SK-N-SH (cell line): Measurements from ENCODE around the gene GRAMD1B. TPM values are rescaled to one million over a fixed set of nuclear protein-coding genes. Genes with fewer than 3 reads are reported as not detected.

Source experiments
- CTCF ChIA-PET: fragments of 300-600, 350-600 bp; formaldehyde crosslinking; extraction: SDS; loops from one replicate; lab custom pipeline; 2021; lab: Yijun Ruan, JAX
- POLR2A ChIA-PET: fragments of 350-600 bp; sonication (Branson Sonifier 250); formaldehyde crosslinking; extraction: SDS; loops from one replicate; lab custom pipeline; 2020; ENCODE audit warnings: antibody characterized with exemption, inconsistent platforms; lab: Yijun Ruan, JAX
- DNase-seq: peaks from one replicate; pipeline ENCODE4 v3.0.0; 2012
- H2AFZ ChIP-seq: fragments of 200-600 bp; sonication (generic); 2 replicates; pipeline ENCODE4 v1.8.1; 2016; ENCODE audit warnings: antibody characterized with exemption, mild to moderate bottlenecking, low read depth
- H3F3A ChIP-seq: fragments of 200-600 bp; sonication (generic); replicated peaks from 2 replicates; pipeline ENCODE3; 2016; ENCODE audit warnings: antibody characterized with exemption, mild to moderate bottlenecking; ENCODE audit not compliant: insufficient read depth
- H3K27ac ChIP-seq, 2 experiments: fragments of 200-500 bp in 1 of 2; fragments of 200-600 bp in 1 of 2; sonication (Bioruptor generic) in 1 of 2; sonication (generic), shearing (Covaris generic) in 1 of 2; 2 replicates each; pipeline versions ENCODE4 v1.5.1 to v1.6.1; 2014 to 2016; ENCODE audit warnings: low read depth in 2 of 2, inconsistent platforms in 1 of 2, low read length in 1 of 2, mild to moderate bottlenecking in 1 of 2, mixed read lengths in 1 of 2
- H3K27me3 ChIP-seq: fragments of 200-600 bp; sonication (generic), shearing (Covaris generic); 2 replicates; pipeline ENCODE4 v1.6.1; 2016; ENCODE audit warnings: mixed run types; ENCODE audit not compliant: insufficient read depth
- H3K36me3 ChIP-seq, 2 experiments: fragments of 200-500 bp in 1 of 2; fragments of 200-600 bp in 1 of 2; sonication (Bioruptor generic) in 1 of 2; sonication (generic) in 1 of 2; replicated peaks in 1 of 2; 2 replicates each; pipeline versions ENCODE3 to v1.5.1; 2014 to 2016; ENCODE audit warnings: low read length in 1 of 2, mild to moderate bottlenecking in 1 of 2; ENCODE audit not compliant: insufficient read depth in 2 of 2, control insufficient read depth in 1 of 2
- H3K4me1 ChIP-seq, 2 experiments: fragments of 200-500 bp in 1 of 2; fragments of 200-600 bp in 1 of 2; sonication (Bioruptor generic) in 1 of 2; sonication (generic), shearing (Covaris generic) in 1 of 2; 2 replicates each; pipeline versions ENCODE4 v1.5.1 to v1.6.1; 2014 to 2016; ENCODE audit warnings: low read depth in 1 of 2, low read length in 1 of 2, mixed run types in 1 of 2; ENCODE audit not compliant: insufficient read depth in 2 of 2, control insufficient read depth in 1 of 2
- H3K4me2 ChIP-seq: fragments of 200-600 bp; sonication (generic), shearing (Covaris generic); 2 replicates; pipeline ENCODE4 v1.6.1; 2017; ENCODE audit warnings: mixed run types
- H3K4me3 ChIP-seq, 2 experiments: fragments of 200-500 bp in 1 of 2; fragments of 200-600 bp in 1 of 2; sonication (Bioruptor generic) in 1 of 2; sonication (generic), shearing (Covaris generic) in 1 of 2; 2 replicates each; pipeline versions ENCODE4 v1.5.1 to v1.8.1; 2014 to 2016; ENCODE audit warnings: low read depth in 2 of 2, inconsistent platforms in 1 of 2, low read length in 1 of 2, mild to moderate bottlenecking in 1 of 2, mixed read lengths in 1 of 2, moderate library complexity in 1 of 2
- H3K79me2 ChIP-seq: fragments of 200-600 bp; sonication (generic); 2 replicates; pipeline ENCODE4 v1.8.1; 2017; ENCODE audit warnings: mild to moderate bottlenecking; ENCODE audit not compliant: insufficient read depth
- H3K9ac ChIP-seq: fragments of 200-600 bp; sonication (generic); 2 replicates; pipeline ENCODE4 v1.6.1; 2017; ENCODE audit warnings: mixed run types
- H3K9me2 ChIP-seq: fragments of 200-600 bp; sonication (generic); 2 replicates; pipeline ENCODE4 v1.6.1; 2017; ENCODE audit warnings: mixed run types
- H3K9me3 ChIP-seq: fragments of 200-600 bp; sonication (generic); 2 replicates; pipeline ENCODE4 v1.6.1; 2017; ENCODE audit warnings: mixed run types, mild to moderate bottlenecking, moderate library complexity
- H4K20me1 ChIP-seq: fragments of 200-600 bp; sonication (generic); 2 replicates; pipeline ENCODE4 v1.6.1; 2017; ENCODE audit warnings: mild to moderate bottlenecking, mixed run types; ENCODE audit not compliant: insufficient read depth
- CHD2 ChIP-seq: fragments of 150-350 bp; IDR thresholded peaks from 2 replicates; pipeline ENCODE4 v1.6.1; 2018; ENCODE audit warnings: low read length; ENCODE audit not compliant: partially characterized antibody
- EP300 ChIP-seq, 2 experiments: IDR thresholded peaks; 2 replicates each; pipeline versions ENCODE4 v1.4.0 to v1.6.1; 2012; ENCODE audit warnings: borderline replicate concordance in 1 of 2, low read depth in 1 of 2, low read length in 1 of 2
- FOSL2 ChIP-seq: IDR thresholded peaks from 2 replicates; pipeline ENCODE4 v1.4.0; 2012; ENCODE audit warnings: low read depth, mild to moderate bottlenecking, moderate library complexity, borderline replicate concordance
- FOXJ3 ChIP-seq: sonication (generic); formaldehyde crosslinking; IDR thresholded peaks from 2 replicates; pipeline ENCODE4 v1.5.1; 2020; ENCODE audit warnings: mild to moderate bottlenecking, missing genetic modification reagents
- FOXM1 ChIP-seq: IDR thresholded peaks from 2 replicates; pipeline ENCODE4 v1.4.0; 2012; ENCODE audit warnings: low read depth, mild to moderate bottlenecking
- GATA2 ChIP-seq: sonication (generic); formaldehyde crosslinking; IDR thresholded peaks from 2 replicates; pipeline ENCODE4 v1.5.0; 2020; ENCODE audit warnings: mild to moderate bottlenecking, missing genetic modification reagents
- MEF2A ChIP-seq: IDR thresholded peaks from 2 replicates; pipeline ENCODE4 v1.4.0; 2012; ENCODE audit warnings: low read depth, borderline replicate concordance
- NFIC ChIP-seq: IDR thresholded peaks from 2 replicates; pipeline ENCODE4 v1.4.0; 2012; ENCODE audit warnings: borderline replicate concordance
- RAD21 ChIP-seq: IDR thresholded peaks from 2 replicates; pipeline ENCODE4 v1.6.1; 2012; ENCODE audit warnings: mild to moderate bottlenecking, low read length
- RCOR1 ChIP-seq: fragments of 150-350 bp; IDR thresholded peaks from 2 replicates; pipeline ENCODE4 v1.6.1; 2017; ENCODE audit warnings: antibody characterized with exemption, low read length
- RXRA ChIP-seq: IDR thresholded peaks from 2 replicates; pipeline ENCODE4 v1.4.0; 2012; ENCODE audit warnings: low read depth, mild to moderate bottlenecking, borderline replicate concordance
- SMC3 ChIP-seq: IDR thresholded peaks from 2 replicates; pipeline ENCODE4 v1.6.1; 2012; ENCODE audit warnings: low read depth, low read length, improper control_type of control experiment
- TAF1 ChIP-seq: IDR thresholded peaks from 2 replicates; pipeline ENCODE4 v1.6.1; 2012; ENCODE audit warnings: low read depth, mild to moderate bottlenecking, low read length, moderate library complexity, borderline replicate concordance
- TCF12 ChIP-seq: IDR thresholded peaks from 2 replicates; pipeline ENCODE4 v1.4.0; 2012
- WGBS: methylation state at CpG from one replicate; pipeline ENCODE4 v1.1.6; 2017; ENCODE audit warnings: low lambda C conversion rate; 5-methylcytosine and 5-hydroxymethylcytosine counted together
- polyA plus RNA-seq, 3 experiments: library from polyadenylated mRNA; depleted of rRNA; stranded (reverse); fragments of >200 nt; gene quantifications; 2 replicates each; pipeline ENCODE4 v1.2.3, GENCODE V29; 2012
- TF ChIP-seq, protein P1 (sequence below): fragments of 200-600 bp; sonication (generic); IDR thresholded peaks from 2 replicates; pipeline ENCODE4 v1.6.1; 2017; ENCODE audit warnings: antibody characterized with exemption, mild to moderate bottlenecking, moderate library complexity
- TF ChIP-seq, protein P2 (sequence below): fragments of 150-350 bp; IDR thresholded peaks from 2 replicates; pipeline ENCODE4 v1.6.1; 2016; ENCODE audit warnings: mild to moderate bottlenecking, low read depth, low read length
- TF ChIP-seq, protein P3 (sequence below): fragments of 150-350 bp; IDR thresholded peaks from 2 replicates; pipeline ENCODE4 v1.6.1; 2017; ENCODE audit warnings: antibody characterized with exemption, low read length, low read depth, borderline replicate concordance
- TF ChIP-seq, protein P4 (sequence below): IDR thresholded peaks from 2 replicates; pipeline ENCODE4; 2012
- TF ChIP-seq, protein P5 (sequence below): IDR thresholded peaks from 2 replicates; pipeline ENCODE4 v1.4.0; 2012; ENCODE audit warnings: low read depth, borderline replicate concordance

GRAMD1B gene
- polyA plus RNA-seq, 1 of the 3 experiments (the other 2 are of a cell fraction): 14.5 TPM

DNA sequence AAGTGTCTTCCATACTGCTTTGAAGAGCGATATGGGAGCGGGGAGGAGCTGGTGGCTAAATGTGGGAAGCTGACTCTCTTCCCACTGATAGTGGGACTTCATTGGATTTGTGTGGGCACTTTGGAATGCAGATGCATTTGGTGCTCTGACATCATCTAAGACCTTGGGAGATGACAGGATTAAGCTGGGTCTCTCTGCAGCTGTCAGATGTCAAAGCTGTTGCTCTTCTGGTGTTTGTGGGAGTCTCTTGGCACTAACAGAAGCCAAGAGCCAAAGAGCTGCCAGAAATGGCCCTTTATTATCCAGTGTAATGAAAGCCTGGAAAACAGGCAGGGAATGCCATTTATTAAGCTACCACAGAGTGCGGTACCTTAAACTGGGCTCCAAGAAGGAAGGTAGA lies 20.6 kb downstream of the GRAMD1B start:
- no peaks in the 10 kb centered on the region for H3K36me3 ChIP-seq
- TF ChIP-seq RXRA (no peak), RCOR1 (no peak), EP300 (IDR thresholded peaks at IDR 0.05; ENCODE audit: borderline replicate concordance in 1 of 2, low read depth in 1 of 2, low read length in 1 of 2) (no peak), MEF2A (no peak), FOXJ3 (CRISPR knock-in tag) (no peak), GATA2 (CRISPR knock-in tag) (no peak), TCF12 (no peak), FOXM1 (no peak), TAF1 (no peak), CHD2 (no peak), RAD21 (no peak), SMC3 (no peak), NFIC (no peak), FOSL2 (no peak)
- TF ChIP-seq, protein P1, sequence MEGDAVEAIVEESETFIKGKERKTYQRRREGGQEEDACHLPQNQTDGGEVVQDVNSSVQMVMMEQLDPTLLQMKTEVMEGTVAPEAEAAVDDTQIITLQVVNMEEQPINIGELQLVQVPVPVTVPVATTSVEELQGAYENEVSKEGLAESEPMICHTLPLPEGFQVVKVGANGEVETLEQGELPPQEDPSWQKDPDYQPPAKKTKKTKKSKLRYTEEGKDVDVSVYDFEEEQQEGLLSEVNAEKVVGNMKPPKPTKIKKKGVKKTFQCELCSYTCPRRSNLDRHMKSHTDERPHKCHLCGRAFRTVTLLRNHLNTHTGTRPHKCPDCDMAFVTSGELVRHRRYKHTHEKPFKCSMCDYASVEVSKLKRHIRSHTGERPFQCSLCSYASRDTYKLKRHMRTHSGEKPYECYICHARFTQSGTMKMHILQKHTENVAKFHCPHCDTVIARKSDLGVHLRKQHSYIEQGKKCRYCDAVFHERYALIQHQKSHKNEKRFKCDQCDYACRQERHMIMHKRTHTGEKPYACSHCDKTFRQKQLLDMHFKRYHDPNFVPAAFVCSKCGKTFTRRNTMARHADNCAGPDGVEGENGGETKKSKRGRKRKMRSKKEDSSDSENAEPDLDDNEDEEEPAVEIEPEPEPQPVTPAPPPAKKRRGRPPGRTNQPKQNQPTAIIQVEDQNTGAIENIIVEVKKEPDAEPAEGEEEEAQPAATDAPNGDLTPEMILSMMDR: no peak
- TF ChIP-seq, protein P2, sequence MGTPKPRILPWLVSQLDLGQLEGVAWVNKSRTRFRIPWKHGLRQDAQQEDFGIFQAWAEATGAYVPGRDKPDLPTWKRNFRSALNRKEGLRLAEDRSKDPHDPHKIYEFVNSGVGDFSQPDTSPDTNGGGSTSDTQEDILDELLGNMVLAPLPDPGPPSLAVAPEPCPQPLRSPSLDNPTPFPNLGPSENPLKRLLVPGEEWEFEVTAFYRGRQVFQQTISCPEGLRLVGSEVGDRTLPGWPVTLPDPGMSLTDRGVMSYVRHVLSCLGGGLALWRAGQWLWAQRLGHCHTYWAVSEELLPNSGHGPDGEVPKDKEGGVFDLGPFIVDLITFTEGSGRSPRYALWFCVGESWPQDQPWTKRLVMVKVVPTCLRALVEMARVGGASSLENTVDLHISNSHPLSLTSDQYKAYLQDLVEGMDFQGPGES: no peak
- TF ChIP-seq, protein P3, sequence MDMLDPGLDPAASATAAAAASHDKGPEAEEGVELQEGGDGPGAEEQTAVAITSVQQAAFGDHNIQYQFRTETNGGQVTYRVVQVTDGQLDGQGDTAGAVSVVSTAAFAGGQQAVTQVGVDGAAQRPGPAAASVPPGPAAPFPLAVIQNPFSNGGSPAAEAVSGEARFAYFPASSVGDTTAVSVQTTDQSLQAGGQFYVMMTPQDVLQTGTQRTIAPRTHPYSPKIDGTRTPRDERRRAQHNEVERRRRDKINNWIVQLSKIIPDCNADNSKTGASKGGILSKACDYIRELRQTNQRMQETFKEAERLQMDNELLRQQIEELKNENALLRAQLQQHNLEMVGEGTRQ: no peak
- TF ChIP-seq, protein P4, sequence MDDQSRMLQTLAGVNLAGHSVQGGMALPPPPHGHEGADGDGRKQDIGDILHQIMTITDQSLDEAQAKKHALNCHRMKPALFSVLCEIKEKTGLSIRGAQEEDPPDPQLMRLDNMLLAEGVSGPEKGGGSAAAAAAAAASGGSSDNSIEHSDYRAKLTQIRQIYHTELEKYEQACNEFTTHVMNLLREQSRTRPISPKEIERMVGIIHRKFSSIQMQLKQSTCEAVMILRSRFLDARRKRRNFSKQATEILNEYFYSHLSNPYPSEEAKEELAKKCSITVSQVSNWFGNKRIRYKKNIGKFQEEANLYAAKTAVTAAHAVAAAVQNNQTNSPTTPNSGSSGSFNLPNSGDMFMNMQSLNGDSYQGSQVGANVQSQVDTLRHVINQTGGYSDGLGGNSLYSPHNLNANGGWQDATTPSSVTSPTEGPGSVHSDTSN: no peak
- TF ChIP-seq, protein P5, sequence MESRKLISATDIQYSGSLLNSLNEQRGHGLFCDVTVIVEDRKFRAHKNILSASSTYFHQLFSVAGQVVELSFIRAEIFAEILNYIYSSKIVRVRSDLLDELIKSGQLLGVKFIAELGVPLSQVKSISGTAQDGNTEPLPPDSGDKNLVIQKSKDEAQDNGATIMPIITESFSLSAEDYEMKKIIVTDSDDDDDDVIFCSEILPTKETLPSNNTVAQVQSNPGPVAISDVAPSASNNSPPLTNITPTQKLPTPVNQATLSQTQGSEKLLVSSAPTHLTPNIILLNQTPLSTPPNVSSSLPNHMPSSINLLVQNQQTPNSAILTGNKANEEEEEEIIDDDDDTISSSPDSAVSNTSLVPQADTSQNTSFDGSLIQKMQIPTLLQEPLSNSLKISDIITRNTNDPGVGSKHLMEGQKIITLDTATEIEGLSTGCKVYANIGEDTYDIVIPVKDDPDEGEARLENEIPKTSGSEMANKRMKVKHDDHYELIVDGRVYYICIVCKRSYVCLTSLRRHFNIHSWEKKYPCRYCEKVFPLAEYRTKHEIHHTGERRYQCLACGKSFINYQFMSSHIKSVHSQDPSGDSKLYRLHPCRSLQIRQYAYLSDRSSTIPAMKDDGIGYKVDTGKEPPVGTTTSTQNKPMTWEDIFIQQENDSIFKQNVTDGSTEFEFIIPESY: no peak
- ChIA-PET CTCF (interaction anchor here (0.6 to 1.7 kb wide), 6 partner anchors 17 to 150 kb away, joined by 3 to 11 read pairs (median 3); no protein-coding TSS in a partner anchor), POLR2A (no interaction called here)
- H3F3A ChIP-seq: peaks cover 15% of the 10 kb centered on the region
- H3K4me3 ChIP-seq: no peak overlapping the region
- 100% methylated on average over 3 of the region's 3 CpGs for WGBS
- H4K20me1 ChIP-seq: no peaks in the 10 kb centered on the region
- no peak for DNase-seq
- no peak overlapping the region for H2AFZ ChIP-seq
- H3K4me2 ChIP-seq: no peak overlapping the region
- H3K4me1 ChIP-seq: peaks cover 13 to 15% of the 10 kb centered on the region in 2 experiments; a peak in 3 of 4 replicates
- peak overlapping the region in 1 of 2 experiments; percentile 25; a peak in 1 of 4 replicates for H3K27ac ChIP-seq
- no peaks in the 10 kb centered on the region for H3K9me3 ChIP-seq
- no peaks in the 10 kb centered on the region for H3K27me3 ChIP-seq
- H3K9me2 ChIP-seq: no peaks in the 10 kb centered on the region
- peaks cover 3% of the 10 kb centered on the region for H3K79me2 ChIP-seq
- H3K9ac ChIP-seq: no peak overlapping the region
